ENCODE data around the gene WDFY4.

GRCh38 chr10:48778193-48778857 lies 93.7 kb downstream of the WDFY4 start:
- TF ChIP-seq CTCF (conservative IDR thresholded peaks at IDR 0.05 in 1 of 2, IDR thresholded peaks at IDR 0.05 in 1 of 2; ENCODE audit: low read depth in 1 of 2, low read length in 2 of 2) (no peak), EZH2 (IDR thresholded peaks at IDR 0.05; ENCODE audit: low read length, missing control alignments) (no peak)
